H7 (cell line): ENCODE measurements around the gene DUOXA2. TPM values are rescaled to one million over a fixed set of nuclear protein-coding genes. Genes with fewer than 3 reads are reported as not detected.
"Not testable (repeated sequence)": the region's sequence is repeated elsewhere in the genome, so short reads cannot be mapped to it uniquely, and the experiment has no call there.

Experiments
- DNase-seq: peaks from one replicate; pipeline ENCODE4 v3.0.0; 2012
- H3K27me3 ChIP-seq: 2 replicates; pipeline ENCODE4 v1.6.0; 2011; ENCODE audit warnings: mild to moderate bottlenecking, low read length; ENCODE audit not compliant: control insufficient read depth, insufficient read depth
- H3K36me3 ChIP-seq: replicated peaks from 2 replicates; pipeline ENCODE4 v1.5.1; 2011; ENCODE audit warnings: low read length; ENCODE audit not compliant: control insufficient read depth, insufficient read depth
- H3K4me3 ChIP-seq: 2 replicates; pipeline ENCODE4 v1.5.1; 2011; ENCODE audit warnings: low read depth, mild to moderate bottlenecking, control low read depth, low read length, moderate library complexity; ENCODE audit not compliant: insufficient read depth
- total RNA-seq: library from RNA; depleted of rRNA; stranded (reverse); fragments of >200 nt; shearing (Covaris generic); gene quantifications from 2 replicates; pipeline ENCODE4 v1.2.3, GENCODE V29; 2014; rRNA removed

DUOXA2 gene
- total RNA-seq, result not detected in 2 replicates

GRCh38 chr15:45114076-45114750, at the start of gene DUOXA2, which contains the start of gene DUOX2:
Gene DUOXA2 (plus strand): TSS chr15:45114326. CDS start chr15:45114606, 280 bp downstream.
Gene DUOX2 (minus strand): TSS chr15:45114172. CDS start chr15:45113411, 761 bp downstream.
- H3K36me3 ChIP-seq, result no peaks in the 10 kb centered on the region
- peak within 1 kb of the TSS; percentile 24; the same call in 1 of the 2 replicates for H3K4me3 ChIP-seq
- peaks cover 85% of the 10 kb centered on the region for H3K27me3 ChIP-seq
- DNase-seq, result peak; percentile 70

- Histone ChIP-seq H3K4me3 (no peak overlapping the region), H3K27me3 (no peaks in the 10 kb centered on the region), H3K36me3 (0 out of 2 replicates have a peak, but pooled peaks cover 1% of the 10 kb centered on the region)
- DNase-seq, result no peak
Observed at GRCh38 chr15:45064386-45064785, 49.7 kb upstream of the DUOXA2 start.

- H3K27me3 ChIP-seq, DNase-seq, H3K4me3 ChIP-seq, H3K36me3 ChIP-seq: not testable (repeated sequence)
Observed at GRCh38 chr15:45069942-45070360, 44.2 kb upstream of the DUOXA2 start.

GRCh38 chr15:45073602-45074001, 40.5 kb upstream of the DUOXA2 start:
- not testable (repeated sequence) for H3K4me3 ChIP-seq, H3K36me3 ChIP-seq, H3K27me3 ChIP-seq, DNase-seq

- not testable (repeated sequence) for H3K36me3 ChIP-seq, DNase-seq, H3K4me3 ChIP-seq, H3K27me3 ChIP-seq
Observed at GRCh38 chr15:45075440-45076320, 38.4 kb upstream of the DUOXA2 start.

- DNase-seq, H3K36me3 ChIP-seq, H3K4me3 ChIP-seq: not testable (repeated sequence)
Observed at GRCh38 chr15:45077391-45077790, 36.7 kb upstream of the DUOXA2 start.

GRCh38 chr15:45079201-45079600, 34.9 kb upstream of the DUOXA2 start:
- not testable (repeated sequence) for DNase-seq, H3K27me3 ChIP-seq, H3K4me3 ChIP-seq, H3K36me3 ChIP-seq

More at GRCh38 chr15:45077391-45077790, 36.7 kb upstream of the DUOXA2 start:
- H3K27me3 ChIP-seq, result not testable (repeated sequence)

- DNase-seq, H3K27me3 ChIP-seq, H3K36me3 ChIP-seq, H3K4me3 ChIP-seq: not testable (repeated sequence)
Observed at GRCh38 chr15:45079628-45080246, 34.4 kb upstream of the DUOXA2 start.

- not testable (repeated sequence) for H3K36me3 ChIP-seq, H3K27me3 ChIP-seq, DNase-seq, H3K4me3 ChIP-seq
Observed at GRCh38 chr15:45080593-45080992, 33.5 kb upstream of the DUOXA2 start.

- not testable (repeated sequence) for H3K27me3 ChIP-seq, H3K36me3 ChIP-seq, H3K4me3 ChIP-seq, DNase-seq
Observed at GRCh38 chr15:45082412-45082811, 31.7 kb upstream of the DUOXA2 start.

GRCh38 chr15:45083223-45083622, 30.9 kb upstream of the DUOXA2 start:
- Histone ChIP-seq H3K36me3 (no peaks in the 10 kb centered on the region), H3K27me3 (no peaks in the 10 kb centered on the region), H3K4me3 (no peak overlapping the region)
- DNase-seq, result no peak

- DNase-seq, result no peak
- Histone ChIP-seq H3K4me3 (no peak overlapping the region), H3K36me3 (no peaks in the 10 kb centered on the region), H3K27me3 (no peaks in the 10 kb centered on the region)
Observed at GRCh38 chr15:45084163-45084562, 30.0 kb upstream of the DUOXA2 start.

GRCh38 chr15:45087513-45087912, 26.6 kb upstream of the DUOXA2 start:
- H3K27me3 ChIP-seq, result no peaks in the 10 kb centered on the region; the same call in 1 of the 2 replicates
- H3K36me3 ChIP-seq, result no peaks in the 10 kb centered on the region
- no peak overlapping the region for H3K4me3 ChIP-seq
- DNase-seq, result peak; percentile 20

- H3K27me3 ChIP-seq, result no peaks in the 10 kb centered on the region; the same call in 1 of the 2 replicates
- no peak for DNase-seq
Observed at GRCh38 chr15:45088801-45089711, 25.1 kb upstream of the DUOXA2 start.

More at GRCh38 chr15:45088801-45089711, 25.1 kb upstream of the DUOXA2 start:
- H3K36me3 ChIP-seq, result no peaks in the 10 kb centered on the region
- H3K4me3 ChIP-seq, result no peak overlapping the region
